Amniotic stem cell (primary cell): ENCODE measurements around the gene PELI2.

Experiments used
- DNase-seq: peaks from one replicate; lab custom pipeline; 2025; lab: John Stamatoyannopoulos, UW

The PELI2 gene

DNA sequence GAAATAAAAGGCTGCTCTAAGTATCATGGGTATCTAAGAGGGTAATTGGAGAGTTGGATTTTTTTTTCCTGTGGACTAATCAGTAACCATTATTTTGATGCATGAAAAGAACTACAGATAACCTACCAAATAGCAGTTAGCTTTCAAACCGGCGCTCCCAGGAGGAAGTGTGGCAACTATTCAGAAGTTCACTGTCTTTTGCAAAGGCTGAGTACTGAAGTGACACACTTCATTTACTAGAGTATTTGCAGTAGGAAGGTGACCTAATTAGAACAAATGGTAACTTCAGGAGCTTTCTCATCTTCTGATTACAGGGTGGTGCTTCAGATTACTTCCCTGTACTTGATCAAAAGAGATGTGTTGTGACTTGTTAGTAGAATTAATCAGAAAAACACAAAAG, 87.7 kb downstream of the PELI2 start:
- DNase-seq: no peak

DNA sequence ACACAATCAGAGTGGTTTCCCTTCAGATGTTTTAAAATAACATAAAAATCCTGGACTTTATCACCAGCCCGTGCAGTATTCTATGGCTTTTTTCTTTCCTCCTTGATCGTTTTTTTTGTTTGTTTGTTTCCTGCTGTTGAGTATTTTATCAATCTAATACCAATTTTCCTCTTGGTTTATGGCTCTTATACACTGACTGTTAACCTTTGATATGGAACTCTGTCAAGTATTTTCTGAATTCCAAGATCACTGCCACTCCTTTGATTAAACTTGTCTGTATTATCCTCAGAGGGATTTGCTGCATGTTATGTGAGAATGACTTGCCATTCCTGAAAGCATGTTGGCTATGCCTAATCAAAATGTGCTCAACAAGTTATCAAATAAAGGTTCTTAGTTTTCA, 88.4 kb downstream of the PELI2 start:
- no peak for DNase-seq

DNA sequence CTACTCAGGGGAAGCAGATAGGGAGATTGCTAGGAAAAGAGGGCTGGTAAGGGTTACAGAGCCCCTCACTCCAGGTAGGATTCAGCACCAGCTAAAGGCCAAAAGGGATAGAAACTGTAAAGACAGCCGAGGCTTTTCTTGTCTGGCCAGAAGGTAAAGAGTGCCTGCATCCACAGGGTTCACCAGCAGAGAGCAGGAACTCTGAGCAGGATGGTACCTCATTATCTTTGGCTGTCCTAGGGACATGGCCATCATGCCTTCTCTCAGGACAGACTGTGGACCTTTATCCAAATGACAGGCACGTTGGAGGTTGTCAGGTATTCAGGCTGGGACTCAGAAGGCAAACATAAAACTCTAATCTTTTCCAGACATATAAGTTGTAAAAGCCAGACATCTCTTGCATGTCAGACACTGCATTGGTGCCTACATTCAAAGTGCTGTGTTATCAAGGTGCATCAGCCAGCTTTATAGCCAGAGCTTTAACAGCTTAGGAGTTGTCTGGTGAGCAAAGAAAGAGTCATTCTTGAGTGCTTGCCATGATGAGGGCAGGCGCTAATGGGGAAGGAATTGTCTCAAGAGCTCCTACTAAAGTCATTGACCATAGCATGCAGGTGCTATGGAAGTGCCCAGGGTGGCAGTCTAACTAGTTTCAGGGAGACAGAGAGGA, 89.5 kb downstream of the PELI2 start:
- DNase-seq: no peak

DNA sequence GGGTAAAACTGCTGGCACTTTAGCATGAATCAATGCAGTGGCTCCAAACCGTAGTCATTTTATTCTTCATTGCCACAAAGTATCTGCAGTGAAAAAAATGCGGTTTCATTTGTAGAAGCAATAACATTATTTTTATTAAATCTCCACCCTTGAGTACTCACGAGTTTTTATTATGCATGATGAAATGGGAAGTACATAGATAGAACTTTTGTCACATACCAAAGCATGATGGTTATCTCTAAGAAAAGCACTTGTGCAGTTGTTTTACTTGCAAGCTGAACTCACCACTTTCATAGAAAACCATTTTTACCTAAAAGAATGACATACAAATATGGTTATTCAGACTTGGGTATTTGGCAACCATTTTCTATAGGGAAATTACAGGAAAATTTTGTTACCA, 90.3 kb downstream of the PELI2 start:
- no peak for DNase-seq

DNA sequence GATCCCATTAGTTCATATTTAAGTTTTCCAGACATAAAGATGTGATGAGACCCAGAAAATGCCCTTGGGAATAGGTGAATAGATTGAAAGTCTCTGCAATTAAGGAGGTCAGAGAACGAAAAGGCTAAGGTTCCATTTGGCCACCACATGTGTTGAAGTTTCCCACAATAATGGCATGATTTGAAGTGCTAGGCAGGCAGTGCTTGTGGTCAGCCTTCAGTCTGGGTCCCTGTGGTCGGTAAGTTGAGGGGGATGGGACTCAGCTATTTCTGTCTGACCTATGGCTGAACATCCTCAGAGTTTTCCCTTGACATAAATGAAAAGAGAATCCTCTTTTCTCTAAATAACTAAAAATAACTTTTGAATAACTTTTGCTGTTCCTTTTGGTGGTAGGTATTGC, 92.4 kb downstream of the PELI2 start:
- no peak for DNase-seq

DNA sequence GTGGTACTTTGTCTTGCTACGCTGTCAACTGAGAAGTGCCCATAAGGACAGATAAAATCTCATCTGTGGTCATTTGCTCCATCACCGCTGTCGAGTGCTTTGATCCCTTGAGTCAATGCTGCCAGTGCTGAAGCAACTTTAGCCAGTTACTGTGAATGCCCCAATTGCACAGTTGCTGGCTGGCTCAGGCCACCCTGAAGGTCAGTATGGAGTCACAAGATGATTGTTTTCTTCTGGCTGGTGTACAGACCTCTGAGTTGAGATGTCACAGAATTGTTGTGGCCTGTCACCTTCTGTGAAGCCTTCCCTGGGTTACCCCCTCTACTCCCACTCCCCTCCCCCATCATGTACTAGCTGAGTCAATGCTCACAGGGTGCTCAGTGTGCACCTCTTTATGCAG, 92.9 kb downstream of the PELI2 start:
- no peak for DNase-seq

DNA sequence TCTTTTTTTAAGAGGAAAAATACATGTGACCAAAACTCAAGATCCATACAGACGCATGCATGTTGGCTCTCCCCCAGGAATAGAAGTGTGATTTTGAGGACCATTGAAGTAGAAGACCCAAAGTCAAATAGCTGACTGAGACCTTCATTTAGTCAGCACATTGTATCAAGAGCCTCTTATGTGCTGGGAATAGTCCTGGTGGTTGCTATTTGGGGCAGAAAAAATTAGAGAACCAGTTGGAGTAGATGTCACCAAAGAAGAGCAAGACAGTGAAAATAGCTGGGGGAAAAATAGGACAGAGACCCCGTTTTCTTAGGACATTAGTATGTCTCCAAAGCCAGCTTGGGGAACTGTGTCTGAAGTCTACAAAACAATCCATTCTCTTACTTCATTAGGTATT, 93.6 kb downstream of the PELI2 start:
- DNase-seq: no peak

DNA sequence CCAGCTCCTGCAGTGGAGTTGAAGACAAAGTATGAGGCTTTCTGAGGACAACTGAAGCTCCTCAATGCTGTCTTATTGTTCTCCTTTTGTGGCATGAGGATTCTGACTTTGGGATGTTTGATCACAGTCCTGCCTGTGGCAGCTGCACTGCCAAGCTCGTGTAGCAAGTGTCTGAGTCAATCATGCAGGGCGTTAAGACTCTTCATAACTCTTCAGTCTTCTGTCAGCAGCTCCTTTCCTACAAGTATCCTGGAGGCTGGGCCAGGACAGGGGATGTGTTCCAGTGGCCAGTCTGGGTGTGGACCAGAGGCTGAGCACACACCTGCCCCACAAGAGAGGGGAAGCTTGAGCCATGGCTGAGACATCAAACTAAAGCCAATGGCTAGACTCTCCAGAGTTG, 94.3 kb downstream of the PELI2 start:
- no peak for DNase-seq

DNA sequence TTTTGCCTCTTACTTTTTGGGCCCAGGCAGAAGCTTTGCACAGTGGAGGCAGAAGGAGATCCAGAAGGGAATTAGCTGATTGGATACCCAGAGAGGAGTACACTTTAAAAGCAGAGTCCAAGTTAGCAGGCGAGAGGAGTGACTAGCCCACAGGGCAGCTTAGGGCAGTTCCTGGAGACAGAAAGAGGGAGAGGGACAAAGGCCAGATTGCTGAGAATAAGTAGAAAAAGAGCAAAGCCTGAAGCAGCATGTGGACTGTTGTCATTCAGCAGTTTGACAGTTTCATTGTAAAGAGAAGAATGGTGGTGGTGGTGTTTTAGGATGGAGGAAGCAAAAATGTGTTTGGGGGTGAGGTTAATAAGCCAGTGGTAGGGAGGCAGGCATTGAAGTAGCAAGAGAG, 95.1 kb downstream of the PELI2 start:
- DNase-seq: no peak

DNA sequence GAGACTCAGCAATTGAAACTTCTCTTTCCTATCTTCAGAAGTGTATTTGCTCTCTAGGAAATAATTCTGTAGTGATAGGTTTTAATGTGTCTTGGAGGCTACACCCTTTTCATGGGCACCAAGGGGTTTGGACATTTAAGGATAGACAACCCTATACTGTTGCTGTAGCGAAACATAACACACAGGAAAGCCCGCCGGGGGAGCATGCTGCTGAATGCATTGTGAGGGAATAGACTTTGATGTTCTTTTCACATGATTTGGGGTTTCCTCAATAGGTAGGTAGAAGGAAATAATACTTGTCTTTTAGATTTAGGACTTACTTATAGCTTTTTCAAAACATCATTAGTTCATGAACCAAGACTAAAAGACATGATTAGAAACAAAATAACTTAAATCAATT, 97.0 kb downstream of the PELI2 start:
- DNase-seq: no peak

DNA sequence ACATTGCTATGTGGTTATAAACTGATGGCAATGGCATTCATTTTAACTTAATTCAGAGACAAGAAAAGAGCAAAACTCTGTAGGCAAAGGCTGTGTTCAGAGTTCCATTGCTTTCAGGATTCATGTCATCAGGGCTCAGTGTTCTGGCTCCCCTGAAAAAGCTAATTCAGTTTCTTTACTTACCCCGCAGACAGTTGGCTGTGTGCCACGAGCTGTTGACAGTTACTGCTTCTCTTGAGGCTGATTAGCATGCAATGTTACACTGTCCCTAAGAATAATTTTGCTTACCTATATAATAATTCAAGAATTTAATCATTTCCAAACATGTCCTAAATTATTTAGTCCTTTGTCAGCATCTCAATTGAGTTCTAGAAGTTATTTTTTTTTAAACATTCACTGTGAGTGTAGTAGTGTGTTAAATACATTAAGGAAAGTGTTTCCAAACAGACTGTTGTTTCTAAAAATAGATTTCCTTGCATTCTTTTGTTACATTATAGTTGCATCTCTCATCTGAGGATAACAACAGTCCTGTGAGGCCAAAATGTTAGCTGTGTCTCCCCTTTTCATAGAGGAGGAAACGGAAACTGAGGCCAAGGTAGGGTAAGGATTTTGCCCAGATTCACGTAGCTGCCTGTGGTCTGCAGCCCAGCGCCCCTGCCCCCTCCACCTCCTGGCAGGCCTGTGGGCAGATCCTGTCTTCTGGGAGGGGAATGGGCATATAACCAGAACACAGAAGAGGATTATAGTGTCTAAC, 98.6 kb downstream of the PELI2 start:
- no peak for DNase-seq

DNA sequence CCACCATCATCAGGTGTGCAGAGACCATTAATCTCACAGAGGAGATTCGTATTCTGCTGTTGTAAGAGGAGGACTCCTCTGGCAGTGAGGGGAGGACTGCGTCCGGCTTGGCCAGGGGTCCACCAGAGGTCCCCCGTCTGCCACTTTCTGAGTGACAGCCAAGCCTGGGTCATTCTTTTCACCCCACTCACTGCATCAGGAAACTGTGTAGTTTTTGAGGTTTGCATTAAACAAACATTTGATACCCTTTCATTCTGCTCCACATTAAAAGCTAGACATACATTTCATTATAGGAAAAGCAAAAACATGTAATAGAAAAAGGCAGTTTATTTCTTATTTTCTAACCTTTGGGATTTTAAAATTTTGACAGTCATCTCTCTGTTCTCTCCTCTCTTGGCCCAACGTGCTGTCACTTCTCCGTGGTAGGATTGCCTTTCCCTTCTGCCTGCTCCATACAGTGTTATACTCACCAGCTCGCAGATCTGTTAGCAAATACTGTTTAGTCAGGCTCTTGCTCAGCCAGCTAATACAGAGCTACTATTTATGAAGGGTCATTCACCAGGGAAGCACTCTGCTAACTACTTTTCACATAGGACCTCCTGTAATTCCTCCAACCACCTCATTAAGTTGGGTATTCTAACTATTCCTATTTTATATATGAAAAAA, 99.3 kb downstream of the PELI2 start:
- no peak for DNase-seq

DNA sequence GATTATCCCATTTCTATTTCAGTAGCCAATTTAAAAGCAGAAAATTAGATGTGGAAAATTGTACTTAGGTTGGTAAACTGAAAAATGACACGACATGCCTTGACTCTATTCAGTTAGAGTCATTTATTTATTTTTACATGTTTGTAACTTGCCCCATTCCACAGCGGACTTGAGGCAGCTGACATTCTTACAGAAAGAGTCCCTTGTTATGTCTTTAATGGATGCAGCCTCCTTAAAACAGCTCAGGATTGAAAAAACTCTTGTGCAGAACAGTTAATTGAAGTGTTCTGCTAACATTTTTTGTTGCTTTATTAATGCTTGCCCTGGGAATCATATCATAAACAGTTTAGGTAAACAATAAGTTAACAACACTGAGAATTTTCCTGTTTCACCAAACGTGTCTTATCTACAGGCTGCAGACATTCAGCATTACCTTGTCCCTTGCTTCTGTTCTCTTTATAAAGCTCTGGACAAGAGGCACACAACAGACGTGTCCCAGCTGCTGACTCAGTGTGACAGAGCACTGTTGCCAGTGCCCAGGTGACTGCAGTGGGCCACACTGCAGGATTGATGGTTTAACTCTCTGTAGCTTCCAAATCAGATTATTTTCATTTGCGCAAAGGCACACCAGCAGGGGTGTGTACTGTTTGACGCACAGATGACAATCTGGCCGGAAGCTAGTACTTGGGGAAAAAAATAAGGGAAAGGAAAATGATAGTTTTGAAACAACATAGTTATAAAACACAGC, 101.6 kb downstream of the PELI2 start:
- no peak for DNase-seq

DNA sequence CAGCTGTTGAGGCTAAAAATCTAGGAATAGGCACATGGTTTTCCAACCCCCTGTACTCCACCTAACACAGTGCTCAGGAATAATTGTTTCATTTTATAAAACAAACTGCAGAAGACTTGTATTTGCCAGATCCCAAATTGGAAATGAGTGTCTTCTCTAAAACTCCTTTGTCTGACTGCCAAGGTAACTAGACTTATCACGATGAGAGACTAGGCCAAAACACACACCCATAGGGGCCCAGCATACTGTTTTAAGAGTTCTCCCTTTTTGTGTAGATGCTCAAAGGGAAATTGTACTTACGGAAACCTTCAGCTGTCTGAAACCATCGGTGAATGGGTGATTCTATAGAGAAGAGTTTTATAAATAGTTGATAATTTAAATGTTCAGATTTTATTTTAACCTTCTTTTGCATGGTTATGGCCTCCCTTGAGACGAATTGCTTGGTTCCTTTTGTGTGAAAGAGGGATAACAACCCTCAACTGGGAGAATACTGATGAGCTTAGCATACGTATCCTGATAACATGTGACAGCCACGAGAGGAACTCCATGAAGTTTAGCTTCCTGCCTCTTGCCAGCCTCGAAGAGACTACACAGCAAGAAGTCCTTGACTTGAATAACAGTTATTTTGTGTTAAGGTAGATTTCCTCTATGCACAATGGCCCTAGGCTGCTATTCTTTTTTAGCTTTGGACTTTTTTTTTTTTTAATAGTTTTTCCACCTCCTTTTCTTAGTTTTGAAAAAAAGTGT, 103.3 kb downstream of the PELI2 start:
- DNase-seq: no peak

DNA sequence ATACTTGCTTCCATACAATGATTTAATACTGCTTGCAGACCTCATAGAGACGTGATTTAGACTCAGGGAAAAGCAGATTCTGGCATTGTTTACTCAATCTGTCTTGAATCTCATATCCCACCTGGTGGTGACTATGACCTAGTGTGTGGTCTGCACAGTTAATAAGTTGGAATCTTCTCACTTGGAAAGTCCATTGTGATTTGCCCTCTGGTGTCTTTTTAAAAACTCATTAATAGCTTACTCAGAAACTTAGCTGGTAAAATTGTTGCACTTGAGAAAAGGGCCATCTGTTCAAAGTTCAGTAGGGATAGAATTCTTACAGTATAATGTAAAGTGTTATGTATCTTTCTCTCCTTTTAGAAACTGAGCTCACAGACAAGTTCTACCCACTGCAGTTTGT, 106.0 kb downstream of the PELI2 start:
- no peak for DNase-seq

DNA sequence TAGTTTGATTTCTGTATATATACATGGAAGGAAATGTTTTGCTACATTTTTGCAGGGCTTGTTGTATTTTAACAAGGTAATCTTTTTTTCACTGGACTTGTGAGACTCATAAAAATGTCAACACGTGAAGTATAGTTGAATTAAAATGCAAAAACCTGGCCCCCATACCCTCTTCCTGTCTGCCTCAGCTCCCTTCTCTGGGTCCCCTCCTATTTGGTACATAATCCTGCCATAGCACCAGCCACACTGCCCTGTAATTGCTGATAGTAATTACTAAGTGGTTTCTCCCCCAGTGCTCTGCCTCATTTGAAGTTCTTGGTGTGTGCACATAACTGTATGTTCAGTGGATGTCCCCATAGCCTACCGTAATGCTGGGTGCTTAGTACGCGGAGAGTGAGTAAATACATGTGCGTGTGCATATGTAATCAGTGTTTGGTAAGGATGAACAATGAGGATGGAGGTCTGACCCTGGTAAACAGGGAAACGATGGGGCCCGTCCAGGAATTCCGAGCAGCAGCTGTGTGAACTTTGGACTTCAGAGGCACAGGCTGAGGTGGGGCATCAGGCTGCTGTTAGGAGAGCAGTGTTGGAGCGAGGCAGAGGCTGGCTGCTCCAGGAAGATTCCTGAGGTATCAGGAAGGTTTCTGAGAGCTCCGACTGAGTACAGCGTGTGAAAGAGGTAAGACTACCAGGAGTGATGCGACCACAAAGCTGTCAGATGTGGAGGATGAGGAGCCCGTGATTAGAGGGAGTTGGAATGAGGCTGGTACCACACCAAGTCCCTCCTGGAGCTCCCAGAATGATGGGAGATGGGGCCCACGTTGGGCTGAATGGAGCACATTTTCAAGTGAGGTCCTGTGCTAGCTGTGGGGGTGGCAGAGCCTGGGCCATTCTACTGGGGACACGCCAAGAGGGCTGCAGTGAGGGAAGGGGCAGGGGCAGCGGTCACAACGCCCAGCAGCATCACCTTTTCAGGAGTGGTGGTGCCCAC, 106.8 kb downstream of the PELI2 start:
- no peak for DNase-seq

DNA sequence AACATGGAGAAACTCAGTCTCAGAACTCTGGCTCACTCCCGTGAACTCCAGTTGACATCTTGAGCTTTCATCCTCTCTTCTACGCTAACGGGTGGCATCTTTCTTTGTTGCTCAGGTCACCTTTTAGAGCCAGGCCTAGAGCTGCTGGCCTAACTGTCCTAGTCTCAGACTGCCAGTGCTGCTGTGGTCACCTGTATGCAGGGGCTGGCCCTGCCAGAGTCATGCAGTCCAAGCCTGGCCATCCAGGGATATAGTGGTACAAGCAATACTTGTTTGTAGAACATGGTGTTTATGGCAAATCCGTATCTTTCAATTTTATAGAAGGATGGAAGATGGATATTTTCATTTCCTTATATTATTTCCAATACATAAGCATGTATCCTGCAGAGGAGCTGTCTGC, 117.2 kb downstream of the PELI2 start:
- no peak for DNase-seq

DNA sequence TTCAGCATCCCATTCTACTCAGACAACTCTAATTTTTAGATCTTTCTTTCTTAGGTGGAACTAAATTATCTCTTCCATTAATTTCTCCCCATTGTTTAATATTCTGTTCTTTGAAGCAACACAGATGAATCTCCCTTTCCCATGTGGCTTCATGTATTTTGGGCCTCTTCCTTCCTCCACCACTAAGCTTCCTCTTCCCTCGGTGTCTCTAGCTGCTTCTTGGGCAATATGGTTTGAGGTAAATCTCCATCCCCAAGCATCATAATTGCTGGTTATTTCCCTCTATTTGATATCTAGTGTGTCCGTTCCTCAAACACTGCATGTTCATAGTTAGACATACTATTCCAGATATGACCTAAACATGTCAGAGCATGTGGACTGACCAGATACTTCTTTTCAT, 119.2 kb downstream of the PELI2 start:
- DNase-seq: no peak

DNA sequence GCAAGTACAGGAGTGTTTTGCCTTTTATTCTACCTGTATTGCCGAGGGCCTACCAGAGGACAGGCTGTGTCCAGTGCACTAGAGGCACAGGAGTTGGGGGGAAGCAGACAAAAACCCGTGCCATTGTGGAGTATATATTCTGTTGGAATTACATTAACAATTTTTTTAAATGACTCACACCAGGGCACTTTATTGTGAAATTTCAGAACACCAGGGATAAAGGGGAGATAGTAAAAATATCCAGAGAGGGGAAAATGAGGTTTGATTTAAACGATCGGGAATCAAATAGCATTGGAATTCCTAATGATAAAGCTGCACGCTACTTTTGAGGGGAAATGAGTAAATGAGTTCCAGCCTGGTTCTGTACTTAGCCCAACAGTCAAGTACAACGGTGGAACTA, 123.2 kb downstream of the PELI2 start:
- DNase-seq: no peak

DNA sequence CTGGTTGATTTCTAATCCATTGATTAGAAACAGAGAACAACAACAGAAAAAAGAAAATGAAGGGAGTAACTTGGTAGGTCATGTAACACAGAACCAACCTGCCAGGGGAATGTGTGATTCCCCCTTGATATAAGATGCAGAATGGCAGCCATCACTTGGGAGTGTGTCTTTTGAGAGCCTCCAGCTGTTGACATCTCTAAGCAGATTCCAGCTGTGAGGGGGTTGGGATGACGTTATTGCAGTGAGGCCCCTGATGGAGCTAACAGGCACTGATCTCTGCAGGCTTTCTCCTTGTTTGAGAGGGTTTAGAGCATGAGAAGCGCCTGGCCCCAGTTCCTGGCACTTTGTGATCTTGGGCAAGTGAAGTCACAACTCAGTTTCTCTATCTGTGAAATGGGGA, 124.9 kb downstream of the PELI2 start:
- DNase-seq: no peak
